LNCaP clone FGC (cell line): Measurements from ENCODE around the gene MAGI1.

Source experiments
- DNase-seq: peaks from one replicate; pipeline ENCODE4 v3.0.0-alpha.2; 2011; ENCODE audit warnings: low read depth
- H3K4me3 ChIP-seq: 2 replicates; pipeline ENCODE4 v1.5.1; 2011; ENCODE audit warnings: mild to moderate bottlenecking, low read depth, low read length, control low read depth
- CTCF ChIP-seq: IDR thresholded peaks from 2 replicates; pipeline ENCODE4 v1.5.1; 2012; ENCODE audit warnings: mild to moderate bottlenecking; ENCODE audit not compliant: control insufficient read depth, insufficient read depth; ENCODE audit errors: extremely low read depth

MAGI1 gene

DNA sequence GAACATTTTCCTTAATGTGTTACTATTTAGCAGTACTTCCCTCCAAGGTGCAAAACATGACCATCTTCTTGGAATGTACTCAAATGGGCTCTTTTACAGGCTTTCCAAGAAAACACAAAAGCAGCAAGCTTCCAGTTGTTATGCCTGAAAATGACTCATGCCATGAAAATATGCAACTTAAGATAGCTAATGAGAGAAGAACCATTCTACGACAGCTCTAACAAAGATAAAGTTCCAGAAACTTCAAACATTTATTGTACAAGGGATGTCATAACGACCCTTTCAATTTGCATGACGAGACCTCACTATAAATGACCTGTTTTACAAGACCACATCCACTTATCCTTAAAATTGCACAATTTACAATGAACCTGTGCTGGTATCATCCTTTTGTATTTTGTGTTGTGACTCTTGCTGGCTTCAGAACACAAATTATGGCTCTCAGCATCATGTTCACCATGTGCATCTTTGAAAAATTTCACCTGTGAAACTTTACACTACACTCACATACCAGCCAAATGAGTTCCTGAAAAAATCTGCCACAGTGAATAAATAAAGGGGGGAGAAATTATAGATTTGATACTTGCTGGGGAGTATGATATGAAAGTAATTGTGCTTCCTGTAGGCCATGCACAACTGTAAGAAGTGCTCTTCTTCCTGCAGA lies 433.7 kb downstream of the MAGI1 start:
- H3K4me3 ChIP-seq, result no peak overlapping the region
- no peak for TF ChIP-seq CTCF
- no peak for DNase-seq

DNA sequence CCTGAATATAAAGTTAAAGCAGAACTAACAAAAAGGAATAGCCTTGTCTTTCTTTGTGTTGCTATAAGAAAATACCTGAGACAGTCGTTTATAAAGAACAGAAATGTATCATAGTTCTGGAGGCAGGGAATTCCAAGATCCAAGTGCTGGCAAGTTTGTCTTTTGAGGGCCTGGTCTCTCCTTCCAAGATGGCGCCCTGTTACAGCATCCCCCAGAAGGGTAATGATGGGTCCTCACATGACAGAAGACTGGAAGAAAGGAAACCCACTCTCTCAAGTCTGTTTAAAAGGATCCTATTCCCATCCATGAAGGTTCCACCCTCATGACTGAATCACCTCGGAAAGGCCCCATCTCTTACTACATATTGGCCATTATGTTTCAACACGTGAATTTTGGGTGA lies 435.1 kb downstream of the MAGI1 start:
- DNase-seq, result no peak
- H3K4me3 ChIP-seq, result no peak overlapping the region
- TF ChIP-seq CTCF, result no peak

DNA sequence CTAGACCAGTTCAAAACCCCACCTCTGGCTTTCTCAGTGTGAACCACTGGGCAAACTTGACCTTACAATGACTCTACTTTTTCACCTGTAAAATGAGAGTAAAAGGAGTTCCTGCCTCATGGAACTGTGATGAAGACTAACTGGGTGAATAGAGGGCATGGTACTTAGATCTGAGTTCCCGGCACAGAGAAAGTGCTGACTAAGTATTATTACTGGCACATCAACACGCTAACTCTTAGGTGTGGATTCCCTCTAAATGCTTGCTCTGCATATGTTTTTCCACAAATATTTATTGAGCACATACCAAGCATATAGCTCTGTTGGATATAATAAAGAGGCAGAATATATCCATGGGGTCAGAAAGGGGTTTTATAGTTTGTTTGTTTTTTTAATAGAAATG lies 437.8 kb downstream of the MAGI1 start:
- no peak overlapping the region for H3K4me3 ChIP-seq
- TF ChIP-seq CTCF, result no peak
- no peak for DNase-seq

GRCh38 chr3:65597952-65598413 lies 440.7 kb downstream of the MAGI1 start:
- no peak overlapping the region for H3K4me3 ChIP-seq
- DNase-seq, result no peak
- no peak for TF ChIP-seq CTCF

- no peak for TF ChIP-seq CTCF
- no peak overlapping the region for H3K4me3 ChIP-seq
- DNase-seq, result no peak
Observed at GRCh38 chr3:65597226-65597951, 441.3 kb downstream of the MAGI1 start.

GRCh38 chr3:65596571-65597225 lies 442.0 kb downstream of the MAGI1 start:
- H3K4me3 ChIP-seq, result no peak overlapping the region

More at GRCh38 chr3:65596571-65597225, 442.0 kb downstream of the MAGI1 start:
- no peak for DNase-seq
- no peak for TF ChIP-seq CTCF
